Measurements from ENCODE around the gene ACTR1B.
"Not testable (repeated sequence)": the region's sequence is repeated elsewhere in the genome, so short reads cannot be mapped to it uniquely, and the experiment has no call there.

ACTR1B gene

GRCh38 chr2:97608745-97609144 lies 55.1 kb downstream of the ACTR1B start:
- DNase-seq = not testable (repeated sequence)
